22Rv1 (cell line): ENCODE data around the gene DNAL4.

Source experiments
- H3K27ac ChIP-seq: fragments of 450-650 bp; 2 replicates; pipeline ENCODE4 v1.5.1; 2017
- CTCF ChIP-seq: fragments of 450-650 bp; IDR thresholded peaks from 2 replicates; pipeline ENCODE4 v1.5.1; 2017; ENCODE audit warnings: mild to moderate bottlenecking
- ZFX ChIP-seq: fragments of 450-650 bp; IDR thresholded peaks from 2 replicates; pipeline ENCODE4 v1.6.1; 2017; ENCODE audit warnings: antibody characterized with exemption, borderline replicate concordance

The DNAL4 gene

GRCh38 chr22:38739300-38740055 is 54.5 kb downstream of the DNAL4 start:
- no peak overlapping the region for H3K27ac ChIP-seq
- TF ChIP-seq ZFX (no peak), CTCF (no peak)

- H3K27ac ChIP-seq, result no peak overlapping the region
- no peak for TF ChIP-seq CTCF
- no peak for TF ChIP-seq ZFX
Observed at GRCh38 chr22:38738475-38739070, 55.4 kb downstream of the DNAL4 start.

- no peak overlapping the region for H3K27ac ChIP-seq
- TF ChIP-seq CTCF (no peak), ZFX (no peak)
Observed at GRCh38 chr22:38737302-38738060, 56.5 kb downstream of the DNAL4 start.

GRCh38 chr22:38736257-38736570 is 57.7 kb downstream of the DNAL4 start:
- no peak for TF ChIP-seq CTCF
- peak overlapping the region; percentile 52 for H3K27ac ChIP-seq

GRCh38 chr22:38735465-38736256 is 58.3 kb downstream of the DNAL4 start:
- no peak for TF ChIP-seq CTCF
- TF ChIP-seq ZFX, result no peak
- H3K27ac ChIP-seq, result peak overlapping the region; percentile 52

- TF ChIP-seq CTCF, result no peak
- TF ChIP-seq ZFX, result no peak
- peak overlapping the region; percentile 52 for H3K27ac ChIP-seq
Observed at GRCh38 chr22:38735126-38735464, 58.8 kb downstream of the DNAL4 start.
